H7 (cell line): Measurements from ENCODE around the gene PTGES2. TPM values are rescaled to one million over a fixed set of nuclear protein-coding genes. Genes with fewer than 3 reads are reported as not detected.
"Not testable (repeated sequence)": the region's sequence is repeated elsewhere in the genome, so short reads cannot be mapped to it uniquely, and the experiment has no call there.

Experiments
- DNase-seq: peaks from one replicate; pipeline ENCODE4 v3.0.0; 2012
- H3K27me3 ChIP-seq: 2 replicates; pipeline ENCODE4 v1.6.0; 2011; ENCODE audit warnings: mild to moderate bottlenecking, low read length; ENCODE audit not compliant: control insufficient read depth, insufficient read depth
- H3K36me3 ChIP-seq: replicated peaks from 2 replicates; pipeline ENCODE4 v1.5.1; 2011; ENCODE audit warnings: low read length; ENCODE audit not compliant: control insufficient read depth, insufficient read depth
- H3K4me3 ChIP-seq: 2 replicates; pipeline ENCODE4 v1.5.1; 2011; ENCODE audit warnings: low read depth, mild to moderate bottlenecking, control low read depth, low read length, moderate library complexity; ENCODE audit not compliant: insufficient read depth
- total RNA-seq: library from RNA; depleted of rRNA; stranded (reverse); fragments of >200 nt; shearing (Covaris generic); gene quantifications from 2 replicates; pipeline ENCODE4 v1.2.3, GENCODE V29; 2014

Gene PTGES2
- total RNA-seq, 1 experiment from 2014 or later: 197 TPM

DNA sequence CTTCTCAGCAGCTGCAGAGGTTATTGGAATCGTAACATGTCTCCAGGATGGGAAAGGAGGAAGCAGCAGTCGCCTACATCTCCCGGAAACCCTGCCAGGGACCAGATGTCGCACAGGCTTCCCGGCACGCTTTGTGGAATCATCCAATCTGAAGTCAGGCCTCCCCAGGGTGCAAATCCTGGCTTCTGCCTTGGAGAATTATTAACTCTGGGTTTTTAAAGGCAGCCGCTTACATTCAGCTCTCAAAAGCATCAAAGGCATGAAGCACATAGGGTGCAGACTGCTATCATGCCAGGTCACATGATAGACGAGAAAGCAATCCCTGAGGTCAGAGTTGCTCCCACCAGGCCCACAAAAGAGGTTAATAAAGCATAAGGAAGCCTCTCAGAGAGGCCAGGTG, 4.6 kb upstream of the PTGES2 start:
- H3K27me3 ChIP-seq, DNase-seq, H3K36me3 ChIP-seq, H3K4me3 ChIP-seq: not testable (repeated sequence)

DNA sequence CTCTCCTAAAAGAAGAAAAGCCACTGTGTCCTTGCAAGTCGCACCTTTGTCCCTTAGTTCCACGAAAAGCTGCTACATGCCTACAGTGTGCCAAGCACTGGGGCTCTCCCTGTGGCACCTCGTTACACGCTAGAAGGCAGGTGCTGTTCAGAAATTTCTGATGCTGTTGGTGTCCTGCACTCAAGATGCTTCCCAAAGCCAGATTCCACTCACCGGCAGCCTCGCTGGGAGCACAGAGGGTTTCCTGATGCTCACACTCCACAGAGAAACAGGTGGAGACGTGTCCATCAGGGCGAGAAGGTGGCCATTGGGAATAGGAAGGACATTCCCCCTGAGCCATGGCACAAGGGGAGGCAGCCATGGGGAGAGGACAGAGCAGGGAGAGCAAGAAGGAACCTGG, 3.8 kb upstream of the PTGES2 start:
- H3K27me3 ChIP-seq, H3K36me3 ChIP-seq, DNase-seq, H3K4me3 ChIP-seq: not testable (repeated sequence)

DNA sequence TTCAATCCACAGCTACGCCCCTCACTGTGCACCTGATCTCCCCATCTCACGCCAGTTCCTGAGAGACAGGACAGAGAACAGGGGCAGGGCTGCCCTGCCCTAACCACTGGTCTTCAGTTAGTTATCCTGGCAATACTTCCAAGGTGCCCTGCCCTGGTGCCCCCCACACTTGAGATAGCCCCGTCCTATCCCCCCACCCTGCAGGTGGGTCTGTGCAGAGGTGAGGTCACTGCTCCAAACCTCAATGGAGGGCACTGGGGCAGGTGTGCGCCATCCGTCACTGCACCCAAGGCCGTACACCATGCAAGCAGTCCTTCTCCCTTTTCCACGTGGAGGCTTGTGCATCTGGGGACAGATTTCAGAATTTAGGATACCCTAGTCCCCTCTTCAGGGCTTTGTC, 3.1 kb upstream of the PTGES2 start:
- H3K4me3 ChIP-seq, H3K27me3 ChIP-seq, H3K36me3 ChIP-seq, DNase-seq: not testable (repeated sequence)

DNA sequence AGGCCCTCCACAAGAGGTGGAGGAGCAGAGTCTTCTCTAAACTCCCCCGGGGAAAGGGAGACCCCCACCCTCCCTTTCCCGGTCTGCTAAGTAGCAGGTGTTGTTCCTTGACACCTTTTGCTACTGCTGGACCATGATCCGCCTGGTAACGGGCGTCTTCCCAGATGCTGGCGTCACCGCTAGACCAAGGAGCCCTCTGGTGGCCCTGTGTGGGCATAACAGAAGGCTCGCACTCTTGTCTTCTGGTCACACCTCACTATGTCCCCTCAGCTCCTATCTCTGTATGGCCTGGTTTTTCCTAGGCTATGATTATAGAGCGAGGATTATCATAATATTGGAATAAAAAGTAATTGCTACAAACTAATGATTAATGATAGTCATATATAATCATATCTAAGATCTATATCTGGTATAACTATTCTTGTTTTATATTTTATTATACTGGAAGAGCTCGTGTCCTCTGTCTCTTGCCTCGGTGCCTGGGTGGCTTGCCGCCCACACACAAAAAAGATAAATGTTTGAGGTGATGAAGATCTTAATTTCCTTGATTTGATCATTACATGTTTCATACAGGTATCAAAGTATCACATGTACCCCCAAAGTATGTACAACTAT, 2.6 kb upstream of the PTGES2 start:
- not testable (repeated sequence) for H3K27me3 ChIP-seq, DNase-seq, H3K4me3 ChIP-seq, H3K36me3 ChIP-seq

DNA sequence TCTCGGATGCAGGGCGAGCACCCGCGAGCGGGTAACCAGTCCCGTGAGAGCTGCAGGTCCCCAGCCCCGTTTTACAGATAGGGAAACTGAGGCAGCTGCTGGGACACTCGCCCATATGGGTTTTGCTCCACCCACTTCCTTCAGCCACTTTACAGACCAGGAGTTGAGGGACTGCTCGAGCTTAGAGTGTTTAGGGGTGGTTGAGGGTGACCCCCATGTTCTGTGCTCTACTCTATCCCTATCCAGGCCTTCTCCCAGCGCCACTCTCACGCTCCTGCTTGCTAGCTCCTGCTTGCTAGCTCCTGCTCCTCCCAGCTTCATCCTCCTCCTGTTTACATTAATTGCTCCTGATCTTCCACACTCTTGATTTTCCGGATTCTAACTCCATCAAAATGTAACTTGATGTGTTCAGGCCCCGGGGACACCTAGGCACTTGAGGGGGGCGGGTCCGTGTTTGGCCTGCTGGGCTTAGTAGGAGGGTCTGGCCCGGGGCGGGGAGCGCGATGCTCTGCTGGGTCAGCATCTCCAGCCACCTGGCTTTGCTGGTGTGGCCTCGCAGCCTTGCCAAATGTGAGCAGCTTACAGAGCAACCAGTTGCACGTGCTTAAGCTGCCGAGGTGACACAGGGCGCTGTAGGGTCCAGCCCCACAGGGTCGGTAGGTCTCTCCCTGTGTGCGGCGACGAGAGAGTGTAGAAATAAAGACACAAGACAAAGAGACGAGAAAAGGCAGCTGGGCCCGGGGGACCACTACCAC, 1.5 kb upstream of the PTGES2 start:
- Histone ChIP-seq H3K27me3 (peaks cover 6% of the 10 kb centered on the region), H3K36me3 (peaks cover 7% of the 10 kb centered on the region), H3K4me3 (peak overlapping the region; percentile 71)
- peak; percentile 43 for DNase-seq

DNA sequence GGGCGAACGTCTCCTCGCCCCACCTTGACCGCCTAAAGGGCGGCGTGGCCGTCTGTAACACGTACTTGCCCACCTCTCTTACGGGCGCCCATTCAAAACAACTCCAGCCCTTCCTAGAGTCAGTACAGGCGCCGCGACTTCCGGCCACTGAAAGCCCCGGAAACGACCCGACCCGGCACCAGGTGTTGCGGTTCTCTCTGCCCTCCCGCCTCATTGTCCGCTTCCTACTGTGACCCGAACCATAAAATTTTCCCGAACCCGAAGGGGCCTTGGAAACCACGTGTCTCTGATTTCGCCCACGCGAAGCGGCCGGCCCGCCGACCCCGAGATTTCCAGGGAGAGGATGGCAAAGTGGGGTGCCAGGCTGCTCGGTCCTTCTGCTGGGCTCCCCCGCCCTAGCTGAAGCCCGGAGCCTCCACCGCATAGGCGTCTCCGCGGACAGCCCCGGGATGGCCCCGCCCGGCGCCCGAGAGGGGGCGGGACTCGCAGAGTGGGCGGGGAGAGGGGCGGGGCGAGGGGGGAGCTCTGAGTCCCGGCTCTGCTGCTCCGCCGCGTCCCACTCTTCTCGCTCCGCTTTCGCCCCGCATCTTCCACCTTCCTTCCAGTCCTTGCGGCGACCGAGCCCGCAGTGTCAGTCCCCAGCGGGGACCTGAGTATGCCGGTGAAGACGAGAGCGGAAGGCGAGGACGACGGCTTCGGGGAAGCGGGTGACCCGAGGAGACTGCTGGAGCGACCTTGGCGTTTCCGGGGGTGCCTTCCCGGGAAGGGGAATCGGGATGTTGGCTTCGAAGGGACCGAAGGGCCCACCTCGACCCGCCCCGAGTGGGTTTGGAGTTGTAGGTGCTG, 684 bp upstream of the PTGES2 start:
- H3K27me3 ChIP-seq: peaks cover 6% of the 10 kb centered on the region
- peak overlapping the region; percentile 71 for H3K4me3 ChIP-seq
- DNase-seq: peak; percentile 98
- H3K36me3 ChIP-seq: peaks cover 9% of the 10 kb centered on the region

DNA sequence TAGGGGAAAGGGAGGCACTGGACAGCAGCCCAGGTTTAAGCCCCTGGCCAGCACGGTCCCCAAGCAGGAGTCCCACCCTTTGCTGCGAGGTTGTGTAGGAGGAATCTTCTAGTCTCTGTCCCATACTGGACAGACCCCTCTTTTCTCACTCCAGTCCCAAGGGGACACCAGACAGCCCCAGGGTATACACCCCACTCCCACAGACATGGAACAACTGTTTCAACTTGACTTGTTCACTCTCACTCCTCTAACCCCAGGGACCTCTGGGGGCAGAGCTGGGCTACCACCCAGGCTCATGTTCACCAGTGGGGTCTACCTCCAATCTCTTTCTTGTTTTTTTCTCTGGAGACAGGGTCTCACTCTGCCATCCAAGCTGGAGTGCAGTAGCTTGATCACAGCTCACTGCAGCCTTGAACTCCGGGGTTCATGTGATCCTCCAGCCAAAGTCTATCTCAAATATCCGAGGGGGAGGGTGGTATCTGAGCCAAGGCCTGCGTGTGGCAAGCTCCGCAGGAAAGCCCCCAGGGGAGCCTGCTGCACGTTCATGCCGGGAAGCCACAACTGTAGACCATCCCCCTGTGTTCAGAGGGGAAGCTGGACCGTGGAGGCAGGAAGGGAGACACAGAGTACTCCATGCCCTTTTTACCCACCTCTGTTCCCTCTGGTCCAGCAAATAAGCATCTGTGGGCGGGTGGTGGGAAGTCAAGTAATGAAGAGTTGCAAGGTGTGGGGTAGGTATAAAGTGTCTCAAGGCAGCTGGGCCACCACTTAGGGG, 1.8 kb downstream of the PTGES2 start:
- Histone ChIP-seq H3K36me3 (peaks cover 20% of the 10 kb centered on the region), H3K4me3 (no peak overlapping the region), H3K27me3 (peaks cover 6% of the 10 kb centered on the region)
- DNase-seq: peak; percentile 26

DNA sequence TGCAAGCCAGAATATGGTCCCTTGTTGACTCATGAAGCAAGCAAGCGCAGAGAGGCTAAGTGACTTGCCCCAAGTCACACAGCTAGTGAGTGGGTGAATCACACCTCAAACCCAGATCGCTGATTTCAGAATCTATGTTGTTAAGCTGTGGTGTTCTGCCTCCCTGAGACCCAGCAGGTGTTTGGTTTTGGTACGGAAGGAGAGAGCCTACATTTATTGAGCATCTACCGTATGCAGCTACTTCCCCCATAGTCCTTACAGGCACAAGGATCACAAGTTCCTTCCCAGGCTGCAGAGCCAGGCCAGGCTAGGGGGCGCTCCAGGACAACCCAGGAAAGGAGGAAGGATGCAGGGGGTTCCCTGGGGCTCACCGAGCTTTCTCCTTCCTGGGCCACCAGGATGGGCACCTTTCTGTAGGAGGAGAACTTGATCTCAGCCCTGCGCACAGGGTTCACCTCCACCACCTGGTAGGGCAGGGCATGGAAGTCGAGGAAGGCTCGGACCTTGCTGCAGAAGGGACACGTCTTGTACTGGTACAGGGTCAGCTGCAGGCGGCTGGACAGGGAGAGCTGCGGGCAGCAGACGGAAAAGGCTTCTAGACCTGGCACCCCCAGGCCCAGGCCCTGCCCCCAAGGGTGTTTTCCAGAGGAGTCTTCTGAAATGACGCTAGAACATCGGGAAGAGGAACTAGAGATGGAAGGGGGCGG, 2.5 kb downstream of the PTGES2 start:
- DNase-seq: peak; percentile 88
- peaks cover 6% of the 10 kb centered on the region for H3K27me3 ChIP-seq
- H3K36me3 ChIP-seq: peaks cover 20% of the 10 kb centered on the region
- H3K4me3 ChIP-seq: no peak overlapping the region

DNA sequence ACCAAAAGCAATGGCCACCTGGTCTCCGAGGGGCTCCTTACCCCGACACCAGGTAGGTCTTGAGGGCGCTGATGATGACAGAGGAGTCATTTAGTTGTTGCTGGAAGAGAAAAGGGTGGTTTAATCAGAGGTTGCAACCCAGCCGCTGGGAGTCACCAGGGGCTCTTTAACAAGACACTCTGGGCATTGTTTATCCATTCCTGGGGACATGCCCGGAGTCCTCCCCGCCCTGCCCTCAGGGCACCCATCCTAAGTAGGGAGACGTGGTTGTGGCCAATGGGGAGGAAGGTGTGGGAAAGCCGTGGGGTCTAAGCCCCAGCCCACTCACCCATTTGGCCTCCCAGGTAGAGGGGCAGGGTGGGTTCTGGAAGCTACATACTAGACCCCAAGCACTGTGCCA, 3.1 kb downstream of the PTGES2 start:
- DNase-seq: peak; percentile 9

DNA sequence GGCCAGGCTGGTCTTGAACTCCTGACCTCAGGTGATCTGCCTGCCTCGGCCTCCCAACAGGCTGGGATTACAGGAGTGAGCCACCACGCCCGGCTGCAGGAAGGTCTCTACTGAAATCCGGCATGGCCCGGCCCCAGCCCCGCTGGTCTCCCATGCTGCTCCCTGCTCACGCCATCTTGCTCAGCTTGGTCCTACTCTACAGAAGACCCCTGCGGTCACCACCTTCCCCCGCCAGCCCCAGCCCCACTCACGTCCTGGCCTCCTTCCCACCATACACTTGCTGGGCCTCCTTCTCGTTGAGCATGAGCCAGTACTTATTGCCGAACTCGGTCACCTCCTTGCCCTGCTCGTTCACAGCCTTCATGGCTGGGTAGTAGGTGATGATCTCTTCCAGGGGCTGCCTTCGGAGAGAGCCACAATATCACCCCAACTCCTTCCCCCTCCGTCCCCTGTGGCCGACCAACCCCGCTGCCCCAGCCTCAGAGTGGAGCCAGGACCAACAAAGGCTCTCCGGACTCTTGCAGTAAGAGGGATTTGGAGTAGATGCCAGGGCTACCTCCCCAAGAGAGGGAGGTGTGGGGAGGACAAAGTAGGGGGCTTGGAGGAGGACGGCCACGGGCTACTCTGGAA, 4.0 kb downstream of the PTGES2 start:
- peaks cover 2% of the 10 kb centered on the region for H3K27me3 ChIP-seq
- peak; percentile 13 for DNase-seq

More for the DNA sequence above, 3.1 kb downstream of the PTGES2 start:
- Histone ChIP-seq H3K36me3 (peaks cover 20% of the 10 kb centered on the region), H3K4me3 (no peak overlapping the region), H3K27me3 (peaks cover 6% of the 10 kb centered on the region)

DNA sequence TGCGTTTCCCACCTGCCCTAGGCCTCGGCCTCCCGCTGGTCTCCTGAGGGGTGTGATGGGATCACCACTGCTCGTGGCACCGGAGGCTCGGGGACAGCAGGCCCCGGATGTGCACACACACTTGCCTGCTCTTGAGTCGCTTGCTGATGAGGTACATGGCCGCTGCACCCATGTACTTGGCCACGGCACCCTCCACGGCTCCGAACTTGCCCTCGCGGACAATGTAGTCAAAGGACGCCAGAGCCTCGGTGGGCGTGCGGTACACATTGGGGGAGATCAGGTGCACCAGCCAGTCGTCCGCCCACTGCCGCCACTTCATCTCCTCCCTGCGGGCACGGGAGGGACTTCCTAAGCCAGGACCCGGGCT, 4.7 kb downstream of the PTGES2 start:
- no peak for DNase-seq
- Histone ChIP-seq H3K27me3 (no peaks in the 10 kb centered on the region), H3K4me3 (no peak overlapping the region), H3K36me3 (peaks cover 20% of the 10 kb centered on the region)

More for the DNA sequence above, 4.0 kb downstream of the PTGES2 start:
- H3K36me3 ChIP-seq: peaks cover 20% of the 10 kb centered on the region
- no peak overlapping the region for H3K4me3 ChIP-seq

DNA sequence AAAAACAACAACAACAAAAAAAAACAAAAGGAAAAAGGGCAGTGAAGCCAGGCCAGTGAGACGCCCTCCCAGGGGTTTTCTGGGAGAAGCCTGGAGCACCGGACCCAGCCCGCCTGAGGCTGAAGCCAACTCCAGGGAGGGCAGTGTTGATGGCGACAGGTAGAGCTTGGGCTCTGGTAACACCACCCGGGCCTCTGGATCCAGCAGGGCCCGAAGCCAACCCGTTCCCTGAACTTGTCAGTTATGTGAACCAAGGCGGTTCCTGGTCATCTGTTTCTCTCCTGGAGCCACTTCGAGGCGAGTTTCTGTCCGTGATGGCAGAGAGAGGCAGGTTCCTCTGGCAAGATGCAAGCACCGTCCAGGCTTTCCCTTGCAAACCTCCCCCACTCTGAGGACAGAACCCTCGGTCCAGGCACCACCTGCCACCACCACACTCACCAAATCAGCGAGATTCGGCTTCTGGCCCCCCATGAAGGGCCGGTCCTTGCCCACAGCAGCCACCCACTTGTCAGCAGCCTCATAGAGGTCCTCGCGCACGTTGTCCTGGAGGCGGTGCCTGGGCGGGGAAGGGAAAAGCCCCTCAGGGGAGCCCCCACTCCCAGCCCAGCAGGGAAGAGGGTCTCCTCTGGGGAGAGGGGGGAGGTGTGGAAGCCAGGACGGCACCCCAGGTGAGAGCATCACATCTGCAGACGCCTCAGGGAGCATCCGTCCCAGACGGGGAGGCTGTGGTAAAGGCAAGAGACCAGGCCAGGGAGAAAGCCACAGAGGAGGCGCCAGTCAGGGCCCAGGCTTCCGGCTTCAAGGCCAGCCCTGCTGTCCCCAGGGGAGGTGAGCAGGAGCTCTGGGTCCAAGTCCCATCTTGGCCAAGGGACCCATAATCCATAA, 5.4 kb downstream of the PTGES2 start:
- peaks cover 20% of the 10 kb centered on the region for H3K36me3 ChIP-seq
- H3K27me3 ChIP-seq: no peaks in the 10 kb centered on the region
- peak; percentile 22 for DNase-seq
- H3K4me3 ChIP-seq: no peak overlapping the region

DNA sequence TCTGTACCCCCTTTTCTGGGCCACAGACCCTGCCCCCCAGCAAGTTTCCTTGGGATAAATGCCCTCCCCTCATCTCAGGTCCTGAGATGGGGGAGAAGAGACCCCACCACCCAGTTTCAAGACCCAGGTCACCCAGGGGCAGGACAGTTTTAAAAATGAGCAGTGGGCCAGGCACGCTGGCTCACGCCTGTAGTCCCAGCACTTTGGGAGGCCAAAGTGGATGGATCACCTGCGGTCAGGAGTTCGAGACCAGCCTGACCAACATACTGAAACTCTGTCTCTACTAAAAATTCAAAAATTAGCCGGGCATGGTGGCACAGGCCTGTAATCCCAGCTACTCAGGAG, 6.1 kb downstream of the PTGES2 start:
- Histone ChIP-seq H3K4me3 (no peak overlapping the region), H3K36me3 (peaks cover 20% of the 10 kb centered on the region), H3K27me3 (no peaks in the 10 kb centered on the region)
- no peak for DNase-seq
